GM18498 (cell line): ENCODE measurements around the gene FN3K.
A peak's percentile ranks its signal among the peaks of the same experiment; 100 is the strongest.
"Not testable (repeated sequence)": the region's sequence is repeated elsewhere in the genome, so short reads cannot be mapped to it uniquely, and the experiment has no call there.

Experiments used
- ATAC-seq: cut with Tn5 transposase; IDR thresholded peaks from one replicate; pipeline ENCODE4 v1.9.1; 2021; ENCODE audit warnings: mild to moderate bottlenecking, moderate library complexity; ENCODE audit not compliant: unreplicated experiment

FN3K gene

DNA sequence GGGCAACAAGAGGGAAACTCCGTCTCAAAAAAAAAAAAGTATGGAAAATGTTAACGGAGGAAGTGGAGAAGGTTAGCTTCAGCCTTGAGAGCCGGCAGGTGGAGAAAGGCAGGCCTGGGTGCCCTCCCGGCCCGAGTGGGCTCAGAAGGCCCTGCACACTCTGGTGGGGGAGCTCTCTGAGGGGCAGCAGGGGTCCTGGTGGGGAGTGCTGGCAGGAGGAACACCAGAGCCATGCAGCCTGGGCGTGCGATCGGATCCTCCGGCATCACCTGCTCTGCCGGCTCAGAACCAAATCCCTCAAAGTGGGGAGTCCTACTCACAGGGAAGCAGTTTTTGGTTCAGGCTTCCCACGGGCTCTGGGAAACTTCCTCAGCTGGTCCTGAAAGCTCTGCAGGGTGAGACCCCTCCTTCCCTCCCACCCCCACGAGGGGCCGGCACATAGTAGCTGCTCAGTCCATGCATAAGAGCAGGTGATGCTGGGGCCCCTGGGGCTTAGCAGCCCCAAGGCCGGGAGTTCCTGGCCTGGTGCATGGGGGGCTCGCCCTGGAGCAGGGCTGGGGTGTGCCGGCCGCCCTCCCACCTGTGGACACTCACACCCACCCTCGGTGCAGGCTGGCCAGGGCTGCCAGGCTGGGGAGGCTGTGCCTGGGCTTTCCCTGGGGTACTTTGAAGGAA, 1.2 kb downstream of the FN3K start:
- no peak for ATAC-seq

DNA sequence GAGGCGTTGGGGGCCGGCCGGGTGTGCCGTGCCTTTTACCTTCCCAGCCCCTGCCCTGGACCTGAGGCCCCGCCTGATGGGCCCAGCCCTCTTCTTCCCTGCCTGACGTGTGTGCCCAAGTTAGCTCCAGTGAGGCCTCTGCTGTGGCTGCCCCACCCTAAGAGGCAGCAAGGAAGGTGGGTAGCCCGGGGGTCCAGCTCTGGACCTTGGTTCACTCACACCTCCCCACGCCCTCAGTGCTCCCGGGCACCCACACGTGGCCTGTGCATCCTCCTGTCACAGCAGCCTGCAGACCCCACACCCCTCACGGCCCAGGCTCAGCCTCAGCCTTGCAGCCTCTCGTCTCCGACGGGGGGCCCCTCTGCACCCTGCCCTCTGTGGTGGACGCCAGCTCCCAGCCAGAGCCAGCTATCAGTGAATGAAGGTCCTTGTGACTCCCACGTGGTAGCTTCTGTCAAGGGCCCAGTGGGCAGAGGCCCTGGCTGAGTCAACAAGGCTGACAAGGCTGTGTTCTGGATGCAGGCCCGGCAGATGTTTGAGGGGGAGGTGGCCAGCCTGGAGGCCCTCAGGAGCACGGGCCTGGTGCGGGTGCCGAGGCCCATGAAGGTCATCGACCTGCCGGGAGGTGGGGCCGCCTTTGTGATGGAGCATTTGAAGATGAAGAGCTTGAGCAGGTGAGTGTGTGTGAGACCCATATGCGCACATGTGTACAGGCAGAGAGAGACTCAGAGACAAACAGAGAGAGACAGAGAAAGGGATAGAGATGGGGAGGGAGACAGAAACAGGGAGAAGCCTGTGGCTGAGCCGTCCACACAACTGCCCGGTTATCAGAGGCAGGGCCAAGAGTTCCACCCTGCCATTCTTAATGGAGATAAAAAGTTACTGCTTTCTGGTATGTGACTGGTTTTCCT, 2.8 kb downstream of the FN3K start:
- ATAC-seq, result no peak

DNA sequence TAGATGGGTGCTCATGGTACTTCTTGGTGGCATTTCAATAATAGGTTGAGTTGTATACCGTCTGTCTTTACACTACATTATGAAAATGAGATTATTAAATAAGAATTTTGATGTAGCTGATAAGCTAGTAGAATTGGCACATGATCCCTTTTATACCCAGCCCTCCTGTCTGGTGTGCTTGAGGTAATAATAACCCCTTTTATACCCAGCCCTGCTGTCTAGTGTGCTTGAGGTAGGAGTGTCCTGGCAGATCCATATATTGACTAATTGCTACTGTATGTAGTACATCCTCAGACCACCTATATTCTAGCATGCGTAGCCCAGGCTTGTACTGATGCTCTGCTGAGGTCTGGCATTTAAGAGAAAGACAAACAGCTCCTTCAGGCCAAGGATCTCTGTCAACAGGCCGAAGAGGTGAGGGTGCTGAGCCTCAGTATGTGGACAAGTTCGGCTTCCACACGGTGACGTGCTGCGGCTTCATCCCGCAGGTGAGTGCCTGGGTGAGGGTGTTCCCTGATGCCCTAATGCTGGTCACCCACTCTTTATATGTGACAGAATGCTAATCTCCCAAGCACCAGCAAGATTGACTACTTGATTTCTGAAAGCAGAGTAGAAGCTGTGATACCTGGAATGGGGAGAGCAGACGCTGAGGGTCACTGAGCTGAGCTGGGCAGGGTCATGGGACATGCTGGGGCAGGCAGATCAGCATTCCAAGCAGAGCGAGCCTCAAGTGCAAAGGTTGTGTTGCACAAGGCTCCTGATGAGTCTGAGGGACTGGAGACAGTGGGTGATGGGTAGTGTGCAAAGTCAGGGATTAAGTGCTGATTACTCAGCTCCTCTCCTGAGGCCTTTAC, 5.7 kb downstream of the FN3K start:
- ATAC-seq, result no peak

DNA sequence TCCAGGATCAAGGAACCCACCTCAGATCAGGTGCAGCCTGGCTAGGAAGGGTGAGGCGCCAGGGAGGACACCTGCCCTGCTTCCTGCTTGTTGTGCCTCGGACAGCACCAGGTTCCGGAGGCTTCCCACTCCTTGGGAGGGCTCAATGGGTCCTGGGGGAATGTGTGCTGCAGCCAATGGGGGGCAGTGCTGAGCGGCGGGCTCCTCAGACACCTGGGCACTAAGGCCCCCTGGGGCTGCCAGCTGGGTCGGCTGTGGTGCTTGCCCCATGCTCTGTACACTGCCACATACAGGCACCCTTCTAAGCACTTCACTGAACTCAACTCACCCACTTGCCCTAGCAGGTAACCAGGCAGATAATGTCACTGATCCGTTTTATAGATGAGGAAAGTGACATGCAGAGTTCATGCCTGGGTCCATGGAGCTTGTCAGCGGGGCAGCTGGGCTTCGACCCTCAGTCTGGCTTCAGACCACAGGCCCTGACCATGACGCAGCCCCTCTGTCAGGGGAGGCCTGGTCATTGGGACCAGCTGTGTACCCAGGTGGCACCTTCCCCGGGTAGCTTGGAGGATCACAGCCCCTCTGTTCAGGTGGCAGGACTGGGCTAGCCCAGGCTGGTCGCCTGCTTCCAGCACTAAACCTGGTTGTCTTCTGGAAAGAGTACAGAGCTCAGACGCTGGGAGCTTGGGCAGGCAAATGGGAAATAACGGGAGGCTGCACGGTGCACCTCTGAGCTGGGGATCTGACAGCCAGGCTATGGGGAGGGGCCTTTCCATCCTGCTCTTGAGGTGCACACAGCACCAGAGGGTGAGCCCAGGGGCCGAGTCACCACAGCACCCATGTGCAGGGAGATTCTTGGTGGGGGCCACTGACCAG, 8.2 kb downstream of the FN3K start:
- no peak for ATAC-seq

DNA sequence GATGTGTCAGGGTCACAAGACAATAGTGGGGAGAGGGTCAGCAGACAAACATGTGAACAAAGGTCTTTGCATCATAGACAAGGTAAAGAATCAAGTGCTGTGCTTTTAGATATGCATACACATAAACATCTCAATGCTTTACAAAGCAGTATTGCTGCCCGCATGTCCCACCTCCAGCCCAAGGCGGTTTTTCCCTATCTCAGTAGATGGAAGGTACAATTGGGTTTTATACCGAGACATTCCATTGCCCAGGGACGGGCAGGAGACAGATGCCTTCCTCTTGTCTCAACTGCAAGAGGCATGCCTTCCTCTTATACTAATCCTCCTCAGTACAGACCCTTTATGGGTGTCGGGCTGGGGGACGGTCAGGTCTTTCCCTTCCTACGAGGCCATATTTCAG, 9.3 kb downstream of the FN3K start:
- ATAC-seq, result not testable (repeated sequence)

DNA sequence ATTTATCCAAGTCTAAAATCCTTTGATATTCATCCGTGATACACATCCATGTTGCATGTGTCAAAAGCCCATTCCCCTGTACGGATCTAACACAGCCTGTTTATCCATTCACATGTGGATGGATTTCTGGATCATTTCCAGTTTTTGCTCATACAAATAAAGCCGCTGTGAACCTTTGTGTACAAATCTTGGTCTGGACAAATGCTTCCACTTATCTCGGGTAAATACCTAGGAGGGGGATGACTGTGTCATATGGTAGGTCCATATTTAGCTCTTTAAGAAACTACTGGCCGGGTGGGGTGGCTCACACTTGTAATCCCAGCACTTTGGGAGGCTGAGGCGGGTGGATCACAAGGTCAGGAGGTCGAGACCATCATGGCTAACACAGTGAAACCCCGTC, 10.1 kb downstream of the FN3K start:
- ATAC-seq, result no peak

DNA sequence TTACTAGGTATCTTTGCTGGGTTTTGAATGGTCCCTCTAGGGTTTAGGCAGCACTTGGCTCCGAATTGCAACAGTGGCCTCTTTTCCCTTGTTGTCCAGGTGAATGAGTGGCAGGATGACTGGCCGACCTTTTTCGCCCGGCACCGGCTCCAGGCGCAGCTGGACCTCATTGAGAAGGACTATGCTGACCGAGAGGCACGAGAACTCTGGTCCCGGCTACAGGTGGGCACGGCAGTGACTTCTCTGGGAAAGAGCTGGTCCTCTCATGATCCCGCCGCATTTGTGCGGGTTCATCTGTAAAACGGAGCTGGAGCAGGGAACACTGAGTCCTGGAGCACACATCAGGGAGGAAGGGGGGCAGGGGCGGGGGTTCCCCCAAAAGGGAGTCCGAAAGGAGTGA, 13.3 kb downstream of the FN3K start:
- no peak for ATAC-seq

DNA sequence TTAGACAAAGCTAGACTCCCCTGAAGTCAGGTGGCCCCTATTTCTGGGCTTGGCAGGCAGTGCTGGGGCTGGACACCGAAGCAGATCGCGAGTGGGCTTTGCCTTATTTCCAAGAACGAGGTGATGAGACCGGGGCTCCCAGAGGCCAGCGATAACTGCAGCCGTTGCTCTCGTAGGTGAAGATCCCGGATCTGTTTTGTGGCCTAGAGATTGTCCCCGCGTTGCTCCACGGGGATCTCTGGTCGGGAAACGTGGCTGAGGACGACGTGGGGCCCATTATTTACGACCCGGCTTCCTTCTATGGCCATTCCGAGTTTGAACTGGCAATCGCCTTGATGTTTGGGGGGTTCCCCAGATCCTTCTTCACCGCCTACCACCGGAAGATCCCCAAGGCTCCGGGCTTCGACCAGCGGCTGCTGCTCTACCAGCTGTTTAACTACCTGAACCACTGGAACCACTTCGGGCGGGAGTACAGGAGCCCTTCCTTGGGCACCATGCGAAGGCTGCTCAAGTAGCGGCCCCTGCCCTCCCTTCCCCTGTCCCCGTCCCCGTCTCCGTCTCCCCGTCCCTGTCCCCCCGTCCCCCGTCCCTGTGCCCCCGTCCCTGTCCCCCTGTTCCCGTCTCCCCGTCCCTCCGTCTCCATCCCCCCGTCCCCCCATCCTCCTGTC, 15.0 kb downstream of the FN3K start:
- no peak for ATAC-seq

DNA sequence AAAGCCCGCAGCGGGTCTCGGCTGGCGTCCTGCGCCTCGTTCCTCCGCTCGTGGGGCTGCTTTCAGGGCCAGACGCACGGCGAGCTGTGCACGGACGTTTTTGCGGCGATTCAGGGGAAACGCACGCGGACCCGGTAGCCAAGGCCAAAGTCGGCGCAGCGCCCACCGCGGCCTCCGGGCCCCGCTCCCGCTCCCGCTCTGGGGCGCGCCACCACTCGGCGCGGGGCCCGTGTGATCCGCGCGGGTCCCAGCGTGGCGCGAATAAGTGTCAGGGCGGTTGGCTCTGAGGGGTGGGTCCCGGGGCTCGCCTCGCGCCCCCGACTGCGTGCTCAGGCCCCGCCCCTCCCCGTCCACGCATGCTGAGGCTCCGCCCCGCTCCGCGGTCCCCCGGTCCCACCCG, 15.8 kb downstream of the FN3K start:
- ATAC-seq, result peak; percentile 34

DNA sequence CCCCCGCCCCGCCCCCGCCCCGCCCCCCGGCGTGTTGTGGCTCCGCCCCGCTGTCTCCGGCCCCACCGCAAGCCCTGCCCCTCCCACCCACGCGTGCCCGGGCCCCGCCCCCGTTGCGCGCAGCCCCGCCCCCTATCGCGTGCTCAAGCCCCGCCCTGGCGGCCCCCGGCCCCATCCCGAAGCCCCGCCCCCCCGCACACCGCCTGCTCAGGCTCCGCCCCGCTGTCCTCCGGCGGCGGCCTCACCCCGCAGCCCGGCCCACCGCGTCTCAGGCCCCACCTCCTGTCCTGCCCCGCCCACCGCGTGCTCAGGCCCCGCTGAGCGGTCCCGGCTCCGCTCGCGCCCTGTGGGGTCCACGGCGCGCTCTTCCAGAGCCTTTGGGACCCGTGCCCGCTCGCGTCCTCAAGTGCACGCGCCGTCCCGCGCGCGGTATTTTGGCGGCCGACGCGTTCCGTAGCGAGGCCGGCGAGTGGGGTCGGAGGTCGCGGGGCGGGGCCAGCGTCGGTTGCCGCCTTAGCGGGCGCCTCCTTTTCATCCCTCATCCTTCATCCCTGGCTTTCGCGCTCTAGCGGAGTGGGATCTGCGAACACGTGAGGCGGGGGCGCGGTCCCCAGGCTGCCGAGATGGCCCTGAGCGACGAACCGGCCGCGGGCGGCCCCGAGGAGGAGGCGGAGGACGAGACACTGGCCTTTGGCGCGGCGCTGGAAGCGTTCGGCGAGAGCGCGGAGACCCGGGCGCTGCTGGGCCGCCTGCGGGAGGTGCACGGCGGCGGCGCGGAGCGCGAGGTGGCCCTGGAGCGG, 16.4 kb downstream of the FN3K start, which contains the start of gene TBCD:
Gene TBCD (plus strand): TSS at position 495 of the 800 bp plus-strand sequence. CDS start 129 bp downstream, at position 624.
- ATAC-seq, result peak; percentile 77

DNA sequence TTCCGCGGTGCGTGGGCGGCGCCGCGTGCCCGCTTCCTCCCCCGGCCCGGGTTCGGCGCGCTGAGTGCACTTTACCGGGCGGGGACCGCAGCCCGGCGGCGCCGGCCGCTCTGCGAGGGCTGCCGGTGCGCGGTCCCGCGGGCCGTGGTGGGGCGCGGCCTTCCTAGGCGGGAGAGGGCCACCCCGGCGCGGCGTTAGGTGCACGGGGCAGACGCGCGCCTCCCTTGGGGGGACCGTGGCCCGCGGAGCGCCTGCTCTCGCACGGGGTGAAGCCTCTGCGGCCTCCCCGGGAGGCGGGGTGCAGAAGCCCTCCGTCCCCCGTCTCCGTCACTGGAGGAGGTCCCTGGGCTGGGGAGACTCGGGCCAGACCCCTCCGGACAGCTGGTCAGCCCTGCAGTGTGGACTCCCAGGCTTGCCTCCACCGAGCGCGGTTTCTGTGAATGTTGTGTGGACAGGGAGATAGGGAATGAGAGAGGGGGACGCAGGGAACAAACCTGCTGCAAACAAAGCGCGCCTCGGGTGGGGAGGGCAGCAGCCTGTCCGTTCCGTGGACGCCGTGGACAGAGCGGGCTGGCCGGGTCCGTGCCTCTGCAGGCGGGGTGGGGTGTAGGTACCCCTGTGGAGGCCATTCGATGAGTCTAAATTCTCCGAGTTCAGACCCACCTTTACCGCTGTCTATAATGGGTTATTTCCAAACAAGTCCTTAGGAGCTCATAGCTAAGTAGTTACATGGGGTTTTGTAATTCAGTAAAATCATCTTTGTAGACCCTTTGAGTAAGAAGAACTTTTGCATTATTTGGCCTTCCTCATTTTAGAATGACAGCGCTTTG, 17.2 kb downstream of the FN3K start:
- ATAC-seq, result peak; percentile 34

DNA sequence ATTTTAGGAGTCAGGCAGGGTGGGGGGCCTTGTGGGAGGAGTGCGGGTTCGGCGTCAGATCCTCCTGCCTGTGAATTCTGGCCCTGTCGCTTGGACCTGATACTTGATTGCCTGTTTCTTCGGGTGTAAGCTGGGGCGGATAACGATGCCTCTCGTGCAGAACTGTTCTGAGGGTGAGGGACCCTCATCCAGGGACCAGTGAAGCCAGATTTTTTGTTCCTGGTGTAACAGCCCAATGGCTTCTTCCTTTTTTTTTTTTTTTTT, 17.7 kb downstream of the FN3K start:
- no peak for ATAC-seq

DNA sequence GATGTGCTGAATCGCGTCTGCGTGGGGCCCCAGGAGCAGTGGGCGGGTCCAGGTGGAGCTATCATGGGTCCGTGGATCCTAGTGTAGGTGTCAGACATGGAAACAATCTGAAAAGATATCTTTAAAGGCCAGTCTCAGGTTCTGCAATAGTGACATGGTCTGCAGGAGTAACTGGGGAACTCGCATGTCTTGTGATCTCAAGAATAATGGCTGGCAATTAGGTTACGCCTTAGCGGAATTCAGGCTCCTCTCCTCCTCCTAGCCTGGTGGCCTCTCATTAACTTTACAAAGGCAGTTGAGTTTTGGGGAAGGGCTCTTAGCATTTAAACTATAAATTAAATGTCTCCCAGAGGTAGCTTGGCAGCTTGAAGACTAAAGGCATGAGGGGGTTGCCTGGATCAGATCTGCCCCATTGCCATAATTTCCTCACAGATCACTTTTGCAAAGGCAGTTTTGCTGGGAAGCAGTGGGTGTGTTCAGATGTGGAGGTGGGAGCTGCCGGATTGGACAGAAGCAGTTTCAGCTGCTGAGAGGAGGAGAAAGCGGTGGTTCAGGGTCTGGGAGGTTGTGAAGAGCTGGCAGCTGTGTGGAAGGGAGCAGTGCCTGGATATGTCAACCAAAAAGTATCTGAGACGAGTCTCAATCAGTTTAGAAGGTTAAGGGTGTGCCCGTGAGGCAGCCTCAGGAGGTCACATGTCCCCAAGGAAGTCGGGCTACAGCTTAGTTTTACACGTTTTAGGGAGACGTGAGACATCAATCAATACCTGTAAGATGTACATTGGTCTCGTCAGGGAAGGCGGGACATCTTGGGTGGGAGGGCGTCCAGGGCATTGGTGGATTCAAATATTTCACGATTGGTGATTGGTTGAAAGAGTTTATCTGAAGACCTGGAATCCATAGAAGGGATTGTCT, 19.1 kb downstream of the FN3K start:
- no peak for ATAC-seq

DNA sequence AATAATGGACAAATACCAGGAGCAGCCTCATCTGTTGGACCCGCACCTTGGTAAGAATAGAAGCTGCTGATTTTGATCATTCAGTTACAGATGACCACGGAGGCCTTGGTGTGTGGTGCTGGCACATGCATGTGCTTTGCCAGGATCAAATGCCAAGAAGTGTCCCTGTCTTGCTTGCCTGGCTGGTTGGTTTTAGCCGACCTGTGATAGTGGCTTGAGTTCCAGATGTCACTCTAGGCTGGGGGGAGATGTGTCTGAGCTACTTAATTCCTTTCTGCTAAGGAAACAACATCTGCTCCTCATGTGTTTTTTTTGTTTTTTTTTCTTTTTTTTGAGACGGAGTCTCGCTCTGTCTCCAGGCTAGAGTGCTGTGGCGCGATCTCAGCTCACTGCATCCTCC, 20.8 kb downstream of the FN3K start:
- ATAC-seq, result no peak

DNA sequence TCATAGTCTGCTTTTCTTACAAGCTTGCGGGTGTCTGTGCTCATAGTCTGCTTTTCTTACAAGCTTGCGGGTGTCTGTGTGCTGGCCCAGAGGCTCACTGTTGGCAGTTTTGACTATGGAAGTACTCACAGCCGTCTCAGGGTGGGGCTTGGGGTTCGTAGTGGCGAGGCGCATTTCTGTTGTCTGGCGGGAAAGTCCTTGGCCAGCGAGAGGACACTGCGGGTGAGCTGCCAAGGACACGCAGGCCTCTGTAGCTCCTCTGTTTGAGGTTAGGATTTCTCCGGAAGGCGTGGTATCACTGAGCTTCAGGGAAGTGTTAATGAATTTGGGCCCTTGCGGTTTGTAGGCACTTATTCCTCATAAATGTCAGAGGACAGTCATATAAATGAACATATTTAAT, 30.0 kb downstream of the FN3K start:
- ATAC-seq, result no peak

DNA sequence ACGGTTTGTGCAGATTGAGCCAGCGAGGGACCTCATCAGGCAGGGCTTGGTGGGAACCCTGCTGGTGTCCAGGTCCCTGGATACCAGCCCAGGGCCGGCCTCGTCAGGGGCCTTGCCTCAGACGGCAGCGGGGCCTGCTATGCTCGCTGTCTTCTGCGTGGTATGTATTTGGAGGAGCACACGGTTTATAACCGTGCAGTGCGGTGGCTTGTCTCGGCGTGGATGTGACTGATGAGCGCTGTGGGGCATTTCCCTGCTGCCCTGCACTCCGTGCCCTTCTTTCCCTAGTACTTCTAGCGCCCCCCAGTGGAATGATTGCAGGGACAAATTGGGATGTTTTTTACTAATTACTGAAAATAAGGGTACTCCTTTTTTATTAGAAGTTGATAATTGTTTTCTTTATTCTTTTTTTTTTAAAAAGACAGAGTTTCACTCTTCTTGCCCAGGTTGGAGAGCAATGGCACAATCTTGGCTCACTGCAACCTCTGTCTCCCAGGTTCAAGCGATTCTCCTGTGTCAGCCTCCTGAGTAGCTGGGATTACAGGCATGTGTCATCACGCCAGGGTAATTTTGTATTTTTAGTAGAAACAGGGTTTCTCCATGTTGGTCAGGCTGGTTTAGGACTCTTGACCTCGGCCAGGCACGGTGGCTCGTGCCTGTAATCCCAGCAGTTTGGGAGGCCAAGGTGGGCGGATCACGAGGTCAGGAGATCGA, 31.8 kb downstream of the FN3K start:
- ATAC-seq, result no peak

DNA sequence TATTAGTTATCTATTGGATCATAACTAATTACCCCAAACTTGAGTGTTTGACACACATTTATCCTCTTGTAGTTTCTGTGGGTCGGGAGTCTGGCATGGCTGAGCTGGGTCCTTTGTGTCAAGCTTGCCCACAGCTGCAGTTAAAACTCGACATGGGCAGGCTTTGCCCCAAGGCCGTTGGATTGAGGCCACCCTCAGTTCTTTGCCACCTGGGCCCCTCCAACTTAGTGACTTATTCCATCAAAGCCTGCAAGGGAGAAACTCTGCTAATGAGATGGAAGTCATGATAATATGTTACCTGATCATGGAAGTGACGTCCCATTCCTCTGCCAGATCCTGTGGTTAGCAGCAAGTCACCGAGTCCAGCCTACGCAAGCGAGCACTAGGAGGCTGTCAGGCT, 33.6 kb downstream of the FN3K start:
- no peak for ATAC-seq
